Measurements from ENCODE around the gene MPL. TPM values are rescaled to one million over a fixed set of nuclear protein-coding genes. Genes with fewer than 3 reads are reported as not detected.

The MPL gene
- total RNA-seq, 1 experiment from 2014 or later, result not detected

DNA sequence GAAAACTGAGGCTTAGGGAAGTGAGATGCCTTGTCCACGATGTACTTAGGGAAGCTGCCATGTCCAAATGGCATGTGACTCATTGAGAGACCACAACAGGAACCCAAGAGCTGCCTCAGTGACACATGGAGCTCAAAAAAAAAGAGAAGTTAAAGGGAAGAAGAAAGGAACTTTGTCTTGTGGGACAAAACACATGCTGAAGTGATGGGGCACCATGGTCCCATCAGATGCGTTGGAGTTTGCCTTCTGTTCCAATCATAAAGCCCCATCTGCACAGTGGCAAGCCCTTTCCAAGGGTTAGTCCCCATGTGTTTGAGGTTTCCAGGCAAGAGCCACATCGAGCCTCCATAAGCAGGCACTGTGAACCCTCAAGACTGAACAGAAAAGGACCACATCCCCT lies 44.0 kb downstream of the MPL start:
- H3K4me3 ChIP-seq (ENCODE audit: low read depth, low read length, poor library complexity, severe bottlenecking), result no peak overlapping the region
- POLR2A ChIA-PET (ENCODE audit: low non-redundant PET), result no interaction called here
- H3K9me3 ChIP-seq (ENCODE audit: low read depth, low read length, poor library complexity, severe bottlenecking), result no peaks in the 10 kb centered on the region
- DNase-seq (ENCODE audit: low spot score), result no peak
- intact Hi-C loops (cut with micrococcal nuclease; ENCODE audit: unreplicated experiment), result no loop called here
- BruUV-seq (replicated peaks), result no TSS peak
- H3K4me1 ChIP-seq (ENCODE audit: insufficient read depth, low read length, poor library complexity, severe bottlenecking), result peaks cover 11% of the 10 kb centered on the region
- H3K27me3 ChIP-seq (replicated peaks; ENCODE audit: insufficient read depth, low read depth, low read length, poor library complexity), result no peaks in the 10 kb centered on the region
- no peak overlapping the region for H3K27ac ChIP-seq (ENCODE audit: low read depth, low read length, poor library complexity, severe bottlenecking)
- peaks cover 37% of the 10 kb centered on the region for H3K36me3 ChIP-seq (ENCODE audit: insufficient read depth, low read length, poor library complexity, severe bottlenecking)
- TF ChIP-seq EZH2 (IDR thresholded peaks at IDR 0.05; ENCODE audit: borderline replicate concordance, low read depth, low read length, poor library complexity, severe bottlenecking) (no peak), CTCF (conservative IDR thresholded peaks at IDR 0.05; ENCODE audit: low read depth, low read length) (no peak)
- CTCF ChIA-PET, result no interaction called here

GRCh38 chr1:43382027-43382779 lies 44.6 kb downstream of the MPL start:
- BruUV-seq (replicated peaks), result no TSS peak

DNA sequence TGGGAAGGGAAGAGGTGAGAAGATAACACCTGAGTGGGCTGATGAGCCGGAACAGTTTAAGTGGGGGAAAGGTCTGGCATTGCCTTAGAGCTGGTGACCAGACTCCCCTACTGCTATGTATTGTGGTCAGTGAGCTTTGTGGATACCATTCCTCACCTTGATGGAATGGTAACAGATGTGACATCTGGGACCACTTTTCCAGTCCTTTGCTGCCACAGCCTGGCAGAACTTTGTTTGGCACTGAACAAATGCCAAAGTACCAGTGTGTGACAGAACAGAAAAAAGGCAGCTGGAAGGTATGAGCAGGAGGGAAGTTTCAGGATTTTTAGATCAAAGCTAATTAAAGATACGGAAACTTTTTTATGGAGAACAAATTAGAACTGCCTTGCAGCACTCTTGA lies 45.8 kb downstream of the MPL start:
- intact Hi-C loops (cut with micrococcal nuclease; ENCODE audit: unreplicated experiment), result no loop called here
- Histone ChIP-seq H3K4me3 (ENCODE audit: low read depth, low read length, poor library complexity, severe bottlenecking) (no peak overlapping the region), H3K27ac (ENCODE audit: low read depth, low read length, poor library complexity, severe bottlenecking) (no peak overlapping the region), H3K36me3 (ENCODE audit: insufficient read depth, low read length, poor library complexity, severe bottlenecking) (peaks cover 49% of the 10 kb centered on the region), H3K27me3 (replicated peaks; ENCODE audit: insufficient read depth, low read depth, low read length, poor library complexity) (no peaks in the 10 kb centered on the region), H3K4me1 (ENCODE audit: insufficient read depth, low read length, poor library complexity, severe bottlenecking) (peaks cover 11% of the 10 kb centered on the region), H3K9me3 (ENCODE audit: low read depth, low read length, poor library complexity, severe bottlenecking) (no peaks in the 10 kb centered on the region)
- no peak for DNase-seq (ENCODE audit: low spot score)
- no peak for TF ChIP-seq EZH2 (IDR thresholded peaks at IDR 0.05; ENCODE audit: borderline replicate concordance, low read depth, low read length, poor library complexity, severe bottlenecking)
- 0 out of 2 replicates have a peak, but pooled peaks have one; percentile 24 for TF ChIP-seq CTCF (conservative IDR thresholded peaks at IDR 0.05; ENCODE audit: low read depth, low read length)
- BruUV-seq (replicated peaks), result no TSS peak
- ChIA-PET POLR2A (ENCODE audit: low non-redundant PET) (no interaction called here), CTCF (no interaction called here)

More at GRCh38 chr1:43382027-43382779, 44.6 kb downstream of the MPL start:
- ChIA-PET CTCF (interaction anchor here (0.5 to 1.0 kb wide), 2 partner anchors 12 to 155 kb away, joined by 5 to 7 read pairs; no protein-coding TSS in a partner anchor), POLR2A (ENCODE audit: low non-redundant PET) (no interaction called here)
- peaks cover 43% of the 10 kb centered on the region for H3K36me3 ChIP-seq (ENCODE audit: insufficient read depth, low read length, poor library complexity, severe bottlenecking)
- H3K4me3 ChIP-seq (ENCODE audit: low read depth, low read length, poor library complexity, severe bottlenecking), result no peak overlapping the region
- TF ChIP-seq EZH2 (IDR thresholded peaks at IDR 0.05; ENCODE audit: borderline replicate concordance, low read depth, low read length, poor library complexity, severe bottlenecking), result no peak
- no peak for TF ChIP-seq CTCF (conservative IDR thresholded peaks at IDR 0.05; ENCODE audit: low read depth, low read length)
- peak overlapping the region; percentile 26 for H3K27ac ChIP-seq (ENCODE audit: low read depth, low read length, poor library complexity, severe bottlenecking)
- no peaks in the 10 kb centered on the region for H3K9me3 ChIP-seq (ENCODE audit: low read depth, low read length, poor library complexity, severe bottlenecking)
- peaks cover 11% of the 10 kb centered on the region for H3K4me1 ChIP-seq (ENCODE audit: insufficient read depth, low read length, poor library complexity, severe bottlenecking)
- peak; percentile 68 for DNase-seq (ENCODE audit: low spot score)
- intact Hi-C loops (cut with micrococcal nuclease; ENCODE audit: unreplicated experiment), result no loop called here
- no peaks in the 10 kb centered on the region for H3K27me3 ChIP-seq (replicated peaks; ENCODE audit: insufficient read depth, low read depth, low read length, poor library complexity)

Measured in A673 (cell line).